NCI-H2196 treated with DMSO at 0.1 percent for 48 hours (cell line): ENCODE measurements around the gene APOBEC3B.
"Not testable (repeated sequence)": the region's sequence is repeated elsewhere in the genome, so short reads cannot be mapped to it uniquely, and the experiment has no call there.

ENCODE experiments used
- DNase-seq: peaks from one replicate; lab custom pipeline; 2025; ENCODE audit not compliant: unreplicated experiment; lab: John Stamatoyannopoulos, UW

Gene APOBEC3B

DNA sequence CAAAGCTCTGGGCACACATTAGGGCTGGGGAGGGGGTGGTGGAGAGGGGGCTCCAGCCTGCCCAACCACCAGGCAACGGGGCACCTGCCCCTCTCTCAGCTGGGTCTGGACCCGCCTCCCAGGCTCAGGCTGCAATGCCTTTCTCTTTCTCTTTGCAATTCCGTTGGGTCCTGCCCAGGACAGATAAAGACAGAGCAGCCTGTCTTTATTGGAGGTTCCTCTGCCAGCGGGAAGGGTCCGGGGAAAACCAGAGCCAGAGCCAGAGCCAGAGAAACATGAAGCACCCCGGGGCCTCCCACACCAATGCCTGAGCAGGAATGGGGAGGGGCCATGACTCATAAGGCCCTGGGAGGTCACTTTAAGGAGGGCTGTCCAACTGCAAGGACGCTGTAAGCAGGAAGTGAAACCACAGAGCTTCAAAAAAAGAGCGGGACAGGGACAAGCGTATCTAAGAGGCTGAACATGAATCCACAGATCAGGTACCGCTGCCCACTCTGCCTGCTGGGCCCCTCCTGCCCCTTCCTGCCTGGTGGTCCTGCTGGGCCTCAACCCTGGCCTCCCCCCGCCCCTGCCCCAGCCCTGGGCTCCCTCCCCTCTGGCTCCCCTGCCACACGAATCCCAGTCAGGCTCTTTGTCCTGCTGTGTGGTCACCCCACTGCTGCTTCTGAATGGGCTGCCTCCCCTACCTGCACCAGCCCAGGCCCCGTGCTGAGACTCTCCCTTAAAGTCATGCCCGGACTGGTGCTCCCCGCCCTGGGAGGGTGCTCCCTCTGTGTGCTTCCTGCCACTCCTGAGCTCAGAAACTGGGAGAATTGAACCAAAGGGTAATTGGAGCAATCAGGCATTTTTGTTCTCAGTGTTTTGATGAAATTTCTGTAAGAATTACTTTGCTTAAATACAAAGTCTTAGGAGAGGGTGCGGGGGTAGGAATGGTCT is at the start of gene APOBEC3B:
APOBEC3B (plus strand) TSS at position 356 of the 936 bp plus-strand sequence; CDS start at position 463, 107 bp downstream.
- DNase-seq: peak; percentile 72

DNA sequence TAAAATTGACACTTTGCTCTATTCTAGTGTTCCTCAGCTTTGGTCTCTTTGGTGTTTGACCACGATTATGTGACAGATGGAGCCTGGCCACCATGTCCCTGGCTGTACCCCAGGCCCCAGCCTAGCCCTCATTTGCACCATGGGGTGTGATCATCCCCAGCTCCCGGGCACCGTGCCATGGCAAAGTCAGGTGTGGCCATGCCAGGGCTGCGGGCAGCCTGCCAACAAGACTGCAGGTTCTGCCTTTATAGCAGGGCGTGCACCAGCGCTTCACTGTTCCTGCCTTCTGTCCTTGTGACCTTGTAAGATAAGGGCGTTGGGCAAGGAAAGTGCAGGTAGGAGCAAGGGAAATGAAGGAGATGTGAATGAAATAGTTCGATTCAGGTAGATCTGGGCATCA is 47.1 kb upstream of the APOBEC3B start:
- DNase-seq: peak; percentile 72

DNA sequence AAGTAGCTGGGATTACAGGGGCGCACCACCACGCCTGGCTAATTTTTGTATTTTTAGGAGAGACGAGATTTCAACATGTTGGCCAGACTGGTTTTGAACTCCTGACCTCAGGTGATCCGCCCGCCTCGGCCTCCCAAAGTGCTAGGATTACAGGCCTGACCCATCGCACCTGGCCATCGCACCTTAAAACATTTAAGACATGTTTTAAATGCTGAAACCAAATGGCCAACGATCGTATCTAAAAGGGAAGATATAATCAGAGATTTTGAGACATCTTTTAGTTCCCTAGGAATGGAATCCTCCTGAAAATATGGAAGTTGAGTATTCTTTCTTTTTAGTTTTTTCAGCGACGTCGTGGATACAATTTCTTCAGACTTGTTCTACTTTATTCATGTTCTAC is 46.5 kb upstream of the APOBEC3B start:
- DNase-seq: no peak

DNA sequence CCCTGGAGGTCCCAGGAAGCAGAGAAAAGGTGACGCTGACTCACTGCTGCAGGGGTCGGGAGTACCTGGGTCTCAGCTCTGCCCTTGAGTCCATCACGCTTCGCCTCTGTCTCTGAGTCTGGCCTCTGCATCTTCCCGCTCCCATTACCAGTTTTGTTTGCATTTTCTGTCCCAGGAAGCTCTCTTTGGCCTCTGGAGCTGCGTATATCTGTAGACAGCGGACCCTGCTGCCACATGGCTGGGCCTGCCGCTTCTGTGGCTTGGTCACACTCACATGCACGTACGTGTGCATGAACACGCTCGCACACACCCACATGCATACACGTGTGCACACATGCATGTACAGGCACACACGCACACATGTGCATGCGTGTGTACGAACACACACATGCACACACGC is 45.6 kb upstream of the APOBEC3B start:
- DNase-seq: no peak

DNA sequence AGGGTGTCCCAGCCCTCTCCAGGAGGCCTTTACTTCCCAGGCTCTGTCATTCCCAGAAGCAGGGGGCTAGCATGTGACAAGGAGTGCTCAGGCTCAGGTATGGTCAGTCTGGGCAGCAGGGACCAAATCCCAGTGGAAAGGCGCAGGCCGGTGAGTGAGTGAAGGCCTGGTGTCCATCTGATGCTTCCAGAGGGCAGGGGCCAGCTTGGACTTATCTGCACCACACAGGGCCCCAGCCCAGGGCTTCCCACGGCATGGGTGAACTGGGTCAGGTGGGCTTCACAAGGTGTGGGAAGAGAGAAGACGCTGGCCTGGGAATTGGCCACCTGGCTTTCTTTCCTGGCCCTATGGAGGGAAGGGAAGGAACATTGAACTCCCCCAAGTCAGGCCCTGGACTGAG is 45.1 kb upstream of the APOBEC3B start:
- no peak for DNase-seq

DNA sequence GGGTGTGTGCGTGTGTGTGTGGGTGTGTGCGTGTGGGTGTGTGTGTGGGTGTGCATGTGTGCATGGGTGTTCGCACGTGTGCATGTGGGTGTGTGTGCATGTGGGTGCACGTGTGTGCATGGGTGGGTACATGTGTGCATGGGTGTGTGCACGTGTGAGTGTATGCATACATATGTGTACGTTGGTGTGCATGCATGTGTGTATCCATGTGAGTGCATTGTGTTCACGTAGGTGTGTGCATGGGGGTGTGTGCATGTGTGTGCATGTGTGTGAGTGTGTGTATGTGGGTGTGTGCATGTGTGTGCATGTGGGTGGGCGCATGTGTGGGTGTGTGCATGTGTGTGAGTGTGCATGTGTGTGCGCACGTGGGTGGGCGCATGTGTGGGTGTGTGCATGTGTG is 44.6 kb upstream of the APOBEC3B start:
- no peak for DNase-seq

DNA sequence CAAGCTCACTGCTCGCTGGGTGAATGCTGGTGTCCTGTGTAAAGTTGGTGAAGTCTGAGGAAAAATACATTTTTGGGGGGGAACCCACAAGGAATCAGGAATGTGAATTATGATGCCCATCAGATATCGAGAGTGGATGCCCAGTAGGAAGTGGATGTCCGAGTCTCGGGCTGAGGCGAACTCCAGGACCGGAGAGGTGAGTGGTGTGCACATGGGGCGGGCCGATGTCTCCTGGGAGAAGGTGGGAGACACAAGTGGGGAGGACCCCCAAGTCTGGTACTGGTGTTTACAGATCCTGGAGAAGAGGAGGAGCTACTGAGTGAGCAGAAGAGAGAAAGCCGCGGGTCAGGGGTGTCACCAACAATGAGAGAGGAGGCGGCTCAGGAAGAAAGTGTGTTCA is 43.9 kb upstream of the APOBEC3B start:
- DNase-seq: no peak

DNA sequence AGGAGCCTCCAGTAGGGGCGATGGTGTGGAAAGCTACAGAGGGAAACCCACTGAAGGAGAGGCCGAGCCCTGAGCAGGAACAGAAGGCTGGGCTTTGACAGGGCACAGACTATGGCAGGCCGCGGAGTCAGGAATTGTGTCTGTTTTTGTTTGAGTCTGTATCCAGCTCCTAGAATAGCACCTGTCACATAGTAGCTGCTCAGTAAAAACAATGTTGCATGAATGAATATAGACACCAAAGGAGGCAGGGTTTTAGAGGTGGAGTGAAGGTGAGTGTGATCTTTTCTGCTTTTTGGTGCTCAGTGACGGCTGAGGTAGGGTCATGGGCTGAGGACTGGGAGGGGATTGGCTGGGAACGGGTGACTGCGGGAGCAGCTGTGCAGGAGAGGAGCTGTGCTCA is 43.2 kb upstream of the APOBEC3B start:
- DNase-seq: no peak

DNA sequence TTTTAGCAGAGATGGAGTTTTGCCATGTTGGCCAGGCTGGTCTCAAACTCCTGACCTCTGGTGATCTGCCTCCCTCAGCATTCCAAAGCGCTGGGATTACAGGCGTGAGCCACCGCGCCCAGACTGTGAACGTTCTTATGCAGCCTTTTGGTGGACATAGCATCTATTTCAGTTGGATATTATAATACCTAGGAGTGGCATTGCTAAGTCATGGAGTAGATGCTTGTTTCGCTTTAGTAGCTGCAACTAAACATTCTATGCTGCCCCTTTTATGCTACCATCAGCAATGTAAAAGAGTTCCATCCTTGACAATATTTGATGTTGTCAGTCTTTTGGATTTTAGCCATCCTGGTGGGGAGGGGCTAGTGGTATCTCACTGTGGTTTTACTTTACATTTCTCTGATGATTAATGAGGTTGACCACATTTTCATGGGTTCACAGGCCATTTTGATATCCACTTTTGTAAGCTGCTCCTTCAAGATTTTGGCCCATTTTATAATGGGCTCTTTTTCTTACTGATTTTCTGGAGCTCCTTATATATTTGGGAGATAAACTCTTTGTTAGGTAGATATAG is 41.2 kb upstream of the APOBEC3B start:
- DNase-seq: no peak

DNA sequence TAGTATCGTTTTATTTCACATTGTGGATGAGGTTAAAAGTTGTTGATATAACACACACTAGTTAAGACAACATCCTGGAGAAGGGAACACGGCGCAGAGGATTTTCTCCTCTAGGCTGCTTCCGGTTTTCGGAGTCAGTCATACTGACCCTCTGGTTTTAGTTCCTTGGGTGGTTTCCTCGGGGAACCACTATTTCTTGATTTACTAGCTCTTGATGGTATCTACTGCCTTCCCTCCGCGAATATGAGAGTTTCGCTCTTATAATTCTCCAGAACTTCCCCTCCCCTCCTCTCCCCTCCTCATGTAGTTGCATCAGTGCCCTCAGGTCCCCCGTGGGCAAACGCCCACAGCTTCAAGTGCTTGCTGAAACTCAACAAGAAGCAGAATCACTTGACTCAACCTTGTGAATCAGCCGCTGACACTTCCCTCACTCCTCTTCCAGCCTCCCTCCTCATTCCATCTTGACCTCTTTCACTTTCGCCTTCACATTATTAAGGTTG is 40.6 kb upstream of the APOBEC3B start:
- DNase-seq: no peak

DNA sequence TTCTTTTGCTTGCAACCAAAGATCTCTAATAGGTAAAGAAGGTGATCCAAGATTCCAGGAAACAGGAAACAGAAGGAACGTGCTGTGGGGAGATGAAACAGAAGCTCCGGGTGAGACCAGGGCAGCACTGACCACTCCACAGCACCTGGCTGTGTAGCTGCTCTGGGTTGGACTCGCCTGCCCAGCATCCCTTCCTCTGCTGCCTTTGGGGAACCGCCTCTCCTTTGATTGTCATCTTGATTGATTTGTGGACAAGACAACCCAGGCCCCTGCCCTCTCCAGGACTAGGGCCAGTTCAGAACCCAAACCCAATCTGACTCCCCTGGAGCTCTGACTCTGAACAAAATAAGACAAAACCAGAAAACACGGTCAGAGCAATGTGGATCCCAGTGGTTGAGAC is 39.4 kb upstream of the APOBEC3B start:
- DNase-seq: no peak

DNA sequence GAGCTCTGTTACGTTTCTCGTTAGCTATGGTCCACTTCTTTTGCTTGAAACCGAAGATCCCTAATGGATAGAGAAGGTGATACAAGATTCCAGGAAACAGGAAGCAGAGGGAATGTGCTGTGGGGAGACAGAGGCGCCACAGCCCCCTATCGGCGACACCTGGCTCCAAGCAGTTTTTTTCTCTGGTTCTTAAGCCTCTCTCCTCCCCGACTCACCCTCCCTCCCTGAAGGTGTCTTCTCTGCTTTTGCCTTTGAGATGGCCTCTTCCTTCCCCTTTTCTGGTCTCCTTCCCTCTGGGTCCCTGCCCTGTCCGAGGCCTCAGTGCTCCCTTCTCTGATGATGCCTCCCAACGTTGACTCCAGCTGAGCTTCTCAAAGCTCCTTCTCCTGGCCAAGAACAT is 38.9 kb upstream of the APOBEC3B start:
- no peak for DNase-seq

DNA sequence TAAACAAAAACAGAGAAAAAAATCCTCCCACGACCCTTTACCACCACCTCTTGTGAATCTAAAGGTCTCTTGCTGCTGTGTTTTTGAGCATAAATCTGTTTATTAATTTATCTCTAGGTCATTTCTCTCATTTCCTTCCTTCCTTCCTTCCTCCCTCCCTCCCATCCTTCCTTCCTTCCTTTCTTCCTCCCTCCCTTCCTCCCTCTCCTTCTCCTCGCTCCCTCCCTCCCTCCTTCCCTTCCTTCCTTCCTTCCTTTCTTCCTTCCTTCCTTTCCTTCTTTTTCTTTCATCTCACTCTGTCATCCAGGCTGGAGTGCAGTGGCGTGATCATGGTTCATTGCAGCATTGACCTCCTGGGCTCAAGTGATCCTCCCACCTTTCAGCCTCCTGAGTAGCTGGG is 38.3 kb upstream of the APOBEC3B start:
- DNase-seq: no peak

DNA sequence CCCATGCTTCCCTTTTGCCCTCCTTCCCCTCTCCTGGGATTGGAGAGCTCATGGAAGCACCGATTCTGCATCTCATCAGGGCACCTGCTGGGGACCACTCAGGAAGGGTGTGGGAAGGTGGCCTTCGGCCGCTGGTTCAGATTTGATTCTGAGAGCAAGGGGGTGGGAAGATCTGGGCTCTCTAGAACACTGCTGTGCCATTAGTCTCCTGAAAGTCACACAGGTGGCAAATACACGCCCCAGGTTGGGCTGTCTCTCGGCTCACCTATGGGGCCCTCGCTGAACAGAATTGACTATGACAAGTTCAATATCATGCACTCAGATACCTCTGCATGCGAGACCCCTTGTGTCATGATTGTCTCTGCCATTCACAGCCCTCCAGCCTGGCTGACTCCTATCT is 37.5 kb upstream of the APOBEC3B start:
- DNase-seq: no peak

DNA sequence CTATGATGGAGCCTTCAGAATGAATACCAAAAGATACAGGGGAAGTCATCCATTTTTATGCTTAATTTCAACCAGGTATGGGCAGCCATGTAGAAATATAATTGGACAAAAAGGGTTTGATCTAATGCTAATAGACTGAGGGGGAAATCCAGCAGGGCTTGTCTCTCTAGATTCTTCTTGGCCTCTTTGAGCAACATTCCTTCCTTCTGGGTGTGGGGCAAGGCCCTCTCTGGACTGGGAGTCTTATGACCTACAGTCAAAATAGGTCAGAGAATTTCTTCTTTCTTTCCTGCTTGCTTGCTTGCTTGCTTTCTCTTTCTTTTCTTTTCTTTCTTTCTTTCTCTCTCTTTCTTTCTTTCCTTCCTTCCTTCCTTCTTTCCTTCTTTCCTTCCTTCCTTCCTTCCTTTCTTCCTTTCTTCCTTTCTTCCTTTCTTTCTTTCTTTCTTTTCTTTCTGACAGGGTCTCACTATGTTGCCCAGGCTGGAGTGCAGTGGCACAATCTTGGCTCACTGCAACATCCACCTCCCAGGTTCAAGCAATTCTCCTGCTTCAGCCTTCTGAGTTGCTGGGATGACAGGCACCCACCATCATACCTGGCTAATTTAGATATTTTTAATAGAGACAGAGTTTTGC is 36.3 kb upstream of the APOBEC3B start:
- not testable (repeated sequence) for DNase-seq

DNA sequence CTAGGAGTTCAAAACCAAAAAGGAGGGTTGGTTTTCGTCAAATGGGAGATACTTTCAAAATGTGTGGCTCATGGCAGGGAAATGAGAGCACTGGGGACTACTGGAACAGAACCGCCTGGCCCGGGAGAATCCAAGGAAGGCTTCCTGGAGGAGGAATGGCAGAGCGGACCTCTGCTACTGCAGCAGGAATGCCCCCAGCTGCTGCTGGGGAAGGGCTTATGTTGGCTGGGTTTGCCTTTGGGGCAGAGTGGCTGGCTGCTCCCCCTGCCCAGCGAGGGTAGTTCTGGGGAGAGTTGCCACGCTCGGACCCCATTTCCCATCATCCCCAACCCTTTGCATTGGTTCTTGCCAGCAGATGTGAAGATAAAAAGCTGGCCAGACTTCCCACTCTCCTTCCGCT is 35.4 kb upstream of the APOBEC3B start:
- DNase-seq: no peak

DNA sequence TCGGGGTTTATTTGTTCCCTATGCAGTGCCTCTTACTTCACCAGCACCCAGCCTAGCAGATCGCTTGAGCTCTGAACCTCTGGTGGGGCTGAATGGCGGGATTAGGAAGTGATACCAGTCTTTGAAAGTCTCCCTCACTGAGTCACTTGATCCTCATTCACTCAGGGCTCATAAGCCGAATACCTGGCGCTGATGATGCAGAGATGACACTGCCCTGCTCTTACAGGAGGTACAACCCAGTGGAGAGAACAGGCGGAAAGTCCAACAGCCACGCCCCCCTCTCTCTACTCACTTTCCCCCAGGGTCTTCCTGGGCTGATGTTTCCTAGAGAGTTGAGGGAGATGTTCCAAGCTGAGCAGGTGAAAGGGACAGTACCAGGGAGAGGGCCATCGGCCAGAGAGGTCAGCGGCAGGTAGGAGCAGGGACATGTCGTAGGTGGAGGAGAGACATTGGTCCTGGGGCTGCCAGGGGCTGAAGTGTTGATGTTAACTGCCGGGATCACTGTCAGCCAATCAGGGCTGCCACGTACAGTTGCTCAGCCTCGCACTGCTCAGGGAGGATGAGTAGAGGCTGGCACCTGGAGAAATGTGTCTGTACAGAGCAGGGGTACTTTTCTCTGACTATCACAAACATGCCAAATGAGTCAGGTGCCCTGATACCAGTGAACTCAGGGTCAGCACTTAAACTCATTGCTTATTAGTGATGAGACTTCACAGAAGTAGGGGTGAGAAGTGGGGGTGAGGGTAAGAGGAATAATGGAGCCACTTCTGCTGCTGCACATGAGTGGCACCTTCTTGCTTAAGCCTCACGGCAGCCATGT is 34.6 kb upstream of the APOBEC3B start:
- DNase-seq: no peak

DNA sequence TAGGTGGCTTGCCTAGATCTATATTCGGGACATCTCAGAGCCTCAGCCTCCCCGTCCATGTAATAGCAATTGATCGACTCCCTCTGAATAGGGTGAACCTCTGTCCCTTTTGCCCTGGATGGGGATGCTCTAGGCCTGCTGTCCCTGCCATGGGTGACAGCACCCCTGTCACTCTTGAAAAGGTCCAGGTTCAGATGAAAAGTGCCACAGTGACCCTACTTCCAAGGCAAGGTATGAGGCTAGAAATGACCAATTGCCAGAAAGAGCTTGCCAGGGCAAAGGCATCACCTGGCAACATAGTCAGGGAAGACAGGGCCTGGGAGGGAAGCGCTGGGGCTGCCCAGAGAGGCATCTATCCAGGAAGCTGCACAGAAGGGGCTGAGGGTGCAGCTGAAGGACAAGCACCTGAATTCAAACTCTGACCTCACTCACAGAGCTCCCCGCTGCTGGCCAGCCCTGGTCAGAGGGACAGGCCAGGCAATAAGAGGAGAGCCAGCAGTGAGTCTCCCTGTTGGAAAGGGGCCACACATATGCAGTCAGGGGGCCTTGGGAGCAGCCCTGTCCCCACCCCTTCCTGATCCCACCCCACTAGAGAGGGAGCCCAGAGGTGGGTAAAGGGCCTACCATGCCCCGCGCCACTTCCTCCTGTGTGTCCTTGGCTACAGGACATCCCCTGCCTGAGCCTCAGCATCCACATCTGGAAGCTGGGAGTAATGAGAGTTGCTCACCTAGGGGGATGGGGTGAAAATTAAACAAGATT is 33.8 kb upstream of the APOBEC3B start:
- no peak for DNase-seq

DNA sequence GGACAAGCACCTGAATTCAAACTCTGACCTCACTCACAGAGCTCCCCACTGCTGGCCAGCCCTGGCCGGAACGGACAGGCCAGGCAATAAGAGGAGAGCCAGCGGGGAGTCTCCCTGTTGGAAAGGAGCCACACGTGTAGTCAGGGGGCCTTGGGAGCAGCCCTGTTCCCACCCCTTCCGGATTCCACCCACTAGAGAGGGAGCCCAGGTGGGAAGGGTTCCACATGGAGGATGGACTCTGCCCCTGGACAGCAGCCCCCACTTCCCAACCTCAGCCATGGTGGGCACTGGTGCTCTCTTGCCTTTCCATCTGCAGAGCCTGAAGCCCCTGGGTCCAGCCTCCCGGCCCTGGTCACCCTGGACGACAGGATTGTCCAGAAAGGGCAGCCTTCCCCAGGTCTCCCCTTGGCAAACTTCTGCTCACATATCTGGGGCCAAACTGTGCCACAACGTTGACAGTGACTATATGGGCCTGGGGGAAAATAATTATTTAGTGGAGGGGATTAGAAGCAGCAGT is 32.2 kb upstream of the APOBEC3B start:
- no peak for DNase-seq
